NCI-H526 treated with DMSO at 0.1 percent for 48 hours (cell line): Measurements from ENCODE around the gene FADS3.

Experiments used
- DNase-seq: peaks from one replicate; lab custom pipeline; 2025; lab: John Stamatoyannopoulos, UW

FADS3 gene

DNA sequence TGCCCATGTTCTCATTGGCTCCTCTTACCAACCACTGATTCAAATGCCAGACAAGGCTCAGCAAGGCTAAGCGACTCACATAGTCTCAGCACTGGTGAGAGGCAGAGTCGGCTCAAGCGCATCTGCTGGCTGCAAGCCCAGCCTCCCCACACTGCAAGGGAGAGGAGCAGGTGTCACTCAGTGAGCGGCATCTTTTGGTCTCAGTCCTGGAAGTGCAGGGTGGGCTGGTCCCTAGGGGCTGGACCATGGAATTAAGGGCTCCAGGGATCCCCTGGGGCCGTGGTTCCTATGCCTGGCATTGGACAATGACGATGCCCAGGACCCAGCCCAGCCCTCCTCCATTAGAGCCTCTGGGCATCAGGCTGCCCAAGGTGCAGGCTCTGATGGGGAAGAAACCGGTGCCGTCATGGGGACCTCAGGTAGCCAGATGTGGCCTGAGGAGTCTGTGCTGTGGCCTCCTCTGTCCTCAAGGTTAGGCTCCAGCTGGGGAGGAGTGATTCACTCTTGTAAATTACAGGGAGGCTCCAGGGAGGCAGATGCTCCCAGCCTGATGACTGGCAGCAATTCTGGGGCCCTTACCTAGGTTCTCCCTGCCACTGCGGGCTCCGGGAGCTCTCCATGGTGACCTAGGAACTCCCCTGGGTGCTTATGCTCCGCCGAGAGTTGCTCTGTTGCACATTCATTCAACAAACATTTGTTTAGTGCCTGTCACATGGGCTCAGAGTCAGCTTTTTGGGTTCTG, 35.2 kb downstream of the FADS3 start:
- DNase-seq: no peak

DNA sequence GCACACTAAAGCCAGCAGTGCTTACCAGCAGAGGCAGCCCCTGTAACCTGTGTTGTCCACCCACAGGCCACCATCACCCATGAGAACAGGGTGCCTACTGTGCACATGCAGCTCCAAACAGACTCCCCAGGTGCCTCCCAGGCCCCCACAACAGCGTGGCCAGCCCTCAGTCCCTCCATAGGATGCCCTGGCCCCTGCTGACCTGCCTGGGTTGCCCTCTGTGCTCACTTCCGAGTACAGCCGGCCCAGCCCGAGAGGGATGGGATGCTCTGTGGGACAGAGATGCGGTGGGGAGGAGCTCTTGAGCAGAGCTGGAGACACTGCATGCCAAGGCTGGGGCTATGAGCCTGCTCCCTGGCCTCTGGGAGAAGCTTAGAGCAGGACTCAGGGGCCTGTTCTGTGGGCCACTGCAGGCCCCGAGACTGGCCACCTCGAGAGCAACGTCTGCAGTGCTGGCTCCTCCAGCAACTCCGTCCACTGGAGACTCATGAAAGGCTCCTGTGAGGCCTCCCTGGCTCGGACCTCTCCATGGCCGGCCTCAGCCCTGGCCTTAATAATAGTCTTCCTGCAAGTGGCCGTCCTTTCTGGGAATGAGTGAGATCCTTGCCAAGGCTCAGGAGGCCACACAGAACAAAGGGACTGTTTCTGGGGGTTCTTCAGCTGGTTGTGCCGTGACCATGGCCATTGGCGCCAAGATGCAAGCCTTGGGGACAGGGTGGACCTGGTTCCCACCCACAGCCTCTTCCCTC, 36.2 kb downstream of the FADS3 start:
- DNase-seq: no peak

DNA sequence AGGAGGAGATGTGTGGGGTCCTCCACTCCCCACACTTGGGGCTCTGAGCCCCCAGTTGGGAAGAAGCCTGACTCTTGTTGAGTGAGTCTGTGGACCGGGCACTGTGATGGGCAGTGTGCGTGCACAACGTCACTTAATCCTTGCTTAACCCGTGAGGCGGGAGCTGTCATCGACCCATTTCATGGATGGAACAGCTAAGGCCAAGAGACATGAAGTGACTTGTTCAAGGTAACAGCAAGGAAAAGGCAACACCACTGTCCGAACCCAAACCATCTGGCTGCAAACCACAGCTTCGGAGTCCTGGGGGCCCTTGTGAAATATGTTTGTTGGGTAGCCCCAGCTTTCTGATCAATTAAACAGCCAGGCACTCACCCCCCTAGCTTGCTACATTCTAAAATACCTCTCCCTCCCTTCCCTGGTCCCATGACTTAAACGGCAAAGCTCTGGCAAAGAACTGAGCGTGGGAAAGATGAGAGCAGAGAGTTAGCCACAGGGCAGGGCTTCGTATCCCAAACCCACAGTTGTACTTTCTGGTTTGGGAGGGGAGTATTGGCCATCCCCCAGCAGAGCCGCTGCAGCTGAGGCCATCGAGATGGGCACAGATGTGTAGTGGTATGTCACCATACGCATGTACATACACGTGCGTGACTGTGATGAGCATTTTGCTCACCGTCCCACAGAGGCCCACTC, 37.0 kb downstream of the FADS3 start:
- no peak for DNase-seq

DNA sequence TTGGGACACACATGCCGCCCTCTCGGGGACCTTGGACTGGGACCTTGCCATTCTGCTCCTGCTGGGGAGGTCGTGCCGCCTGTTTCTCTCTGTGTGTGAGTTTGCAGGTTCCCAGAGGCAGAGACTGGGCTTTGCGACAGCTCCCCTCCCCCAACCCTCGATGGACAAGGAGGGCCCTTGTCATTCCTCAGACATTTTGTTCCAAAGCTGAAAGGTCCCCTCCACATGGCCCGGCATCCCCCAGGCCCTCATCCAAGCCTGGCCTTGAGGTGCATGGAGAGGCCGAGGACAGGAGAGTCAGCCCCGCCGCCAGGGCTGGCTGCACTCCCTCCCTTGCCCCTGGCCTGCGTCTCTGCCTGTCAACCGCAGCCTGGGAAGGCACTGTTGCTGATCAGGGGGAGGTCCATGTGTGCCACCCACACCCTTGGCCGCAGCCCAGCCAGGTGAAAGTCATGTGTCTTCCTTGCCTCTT, 37.6 kb downstream of the FADS3 start:
- no peak for DNase-seq

DNA sequence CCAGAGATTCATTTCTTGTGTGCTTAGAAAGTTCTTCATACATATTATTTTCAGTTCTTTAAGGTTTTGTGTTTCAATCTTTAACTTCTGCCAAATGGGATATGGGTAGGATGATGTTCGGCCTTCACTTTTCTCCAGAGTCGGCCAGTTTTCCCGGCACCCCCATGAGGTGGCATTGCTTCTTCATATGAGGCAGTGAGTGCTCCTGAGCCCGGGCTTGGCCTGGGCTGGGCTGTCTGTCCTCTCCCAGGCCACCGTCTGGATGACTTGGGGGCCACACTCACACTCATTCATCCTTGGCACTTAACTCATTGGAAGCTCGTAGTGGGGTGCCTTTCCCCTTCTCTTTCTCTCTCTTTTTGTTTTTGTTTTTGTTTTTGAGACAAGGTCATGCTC, 39.4 kb downstream of the FADS3 start:
- no peak for DNase-seq

DNA sequence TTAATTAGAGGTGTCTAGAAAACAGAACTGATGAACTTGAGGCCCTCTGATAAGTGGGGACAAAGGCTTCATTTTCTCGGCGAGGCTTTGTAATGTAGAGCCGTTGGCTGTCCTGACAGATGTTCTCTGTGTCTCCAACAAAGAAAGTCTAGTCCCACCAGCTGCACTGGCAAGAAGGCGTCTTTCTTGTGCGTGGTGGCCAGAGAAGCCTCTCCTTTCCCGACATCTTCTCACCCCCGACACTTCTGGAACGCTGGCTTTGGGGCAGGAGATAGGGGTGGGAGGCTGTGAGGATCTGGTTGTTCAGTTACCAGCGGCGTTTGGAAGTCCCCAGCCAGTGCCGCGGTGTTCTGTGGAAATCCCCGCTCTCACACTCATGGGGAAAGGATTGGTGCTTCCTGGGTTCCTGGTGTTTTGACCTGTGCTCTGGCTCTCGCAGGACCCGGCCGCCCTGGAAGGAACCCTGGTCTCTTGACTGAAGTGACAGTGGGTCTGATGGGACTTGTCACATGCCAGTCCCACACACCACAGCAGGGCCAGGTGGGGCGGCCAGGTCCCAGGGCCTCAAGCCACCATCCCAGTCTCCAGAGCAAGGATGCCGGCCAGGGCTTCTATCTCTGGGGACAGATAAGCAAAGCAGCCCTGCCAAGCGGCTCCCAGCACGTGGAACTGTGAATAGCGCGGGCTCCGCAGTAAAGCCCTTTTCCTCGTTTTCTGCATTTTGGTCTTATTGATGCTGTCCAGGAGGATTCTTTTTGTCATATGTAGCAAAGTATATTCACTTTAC, 40.0 kb downstream of the FADS3 start:
- DNase-seq: no peak

DNA sequence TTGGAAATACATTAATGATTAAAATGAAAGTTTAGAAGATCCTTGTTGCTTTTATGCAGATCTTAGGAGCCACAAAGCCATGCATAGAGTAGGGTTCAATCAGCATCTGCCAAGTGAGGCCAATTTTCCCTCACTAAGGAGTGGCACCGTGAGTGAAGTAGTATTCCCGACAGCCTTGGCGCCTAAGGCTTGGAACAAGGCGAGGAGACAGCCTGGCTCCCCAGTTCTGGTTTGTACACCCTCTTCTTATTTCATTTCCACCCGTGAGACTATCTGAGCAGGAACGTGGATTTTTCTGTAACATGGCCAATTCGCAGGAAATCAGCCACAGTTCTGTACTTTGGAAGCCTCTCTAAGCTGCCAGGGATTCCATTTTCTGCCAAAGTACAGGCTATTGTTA, 40.7 kb downstream of the FADS3 start:
- no peak for DNase-seq

DNA sequence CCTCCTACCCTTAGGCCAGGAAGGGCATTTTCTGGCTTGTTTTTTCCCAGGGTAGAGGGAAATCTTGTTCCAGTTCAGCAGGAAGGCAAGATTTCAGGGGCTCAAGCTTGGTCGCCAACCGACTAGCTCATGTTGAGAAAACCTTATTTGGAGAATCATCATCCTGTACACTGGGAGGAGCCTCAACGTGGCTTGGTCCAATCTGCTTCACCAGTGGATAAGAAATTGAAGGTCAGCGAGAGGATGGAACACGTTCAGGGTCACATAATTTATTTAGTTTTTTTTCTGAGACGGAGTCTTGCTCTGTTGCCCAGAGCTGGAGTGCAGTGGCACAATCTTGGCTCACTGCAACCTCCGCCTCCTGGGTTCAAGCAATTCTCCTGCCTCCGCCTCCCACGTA, 42.7 kb downstream of the FADS3 start:
- DNase-seq: no peak

DNA sequence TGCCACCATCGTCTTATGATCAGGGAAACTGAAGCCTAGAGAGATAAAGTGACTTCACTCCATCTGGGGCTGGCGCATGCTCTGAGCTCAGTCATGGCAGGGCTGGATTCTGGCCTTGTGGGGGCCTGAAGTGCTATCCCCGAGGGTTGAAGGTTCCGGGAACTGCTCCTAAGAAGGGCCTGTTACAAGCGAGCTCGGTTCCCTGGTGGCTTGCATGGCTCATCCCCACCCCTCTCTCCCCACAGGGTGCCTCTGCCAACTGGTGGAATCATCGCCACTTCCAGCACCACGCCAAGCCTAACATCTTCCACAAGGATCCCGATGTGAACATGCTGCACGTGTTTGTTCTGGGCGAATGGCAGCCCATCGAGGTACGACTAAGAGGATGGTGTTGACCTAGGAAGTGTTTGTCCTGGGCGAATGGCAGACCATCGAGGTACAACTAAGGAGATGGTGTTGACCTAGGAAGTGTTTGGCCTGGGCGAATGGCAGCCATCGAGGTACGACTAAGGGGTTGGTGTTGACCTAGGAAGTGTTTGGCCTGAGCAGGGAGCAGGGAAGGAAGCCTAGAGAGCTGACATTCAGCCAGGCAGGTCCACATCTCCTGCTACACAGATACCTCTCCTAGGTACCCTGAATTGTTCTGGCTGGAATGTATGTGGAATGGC, 43.3 kb downstream of the FADS3 start:
- DNase-seq: no peak

DNA sequence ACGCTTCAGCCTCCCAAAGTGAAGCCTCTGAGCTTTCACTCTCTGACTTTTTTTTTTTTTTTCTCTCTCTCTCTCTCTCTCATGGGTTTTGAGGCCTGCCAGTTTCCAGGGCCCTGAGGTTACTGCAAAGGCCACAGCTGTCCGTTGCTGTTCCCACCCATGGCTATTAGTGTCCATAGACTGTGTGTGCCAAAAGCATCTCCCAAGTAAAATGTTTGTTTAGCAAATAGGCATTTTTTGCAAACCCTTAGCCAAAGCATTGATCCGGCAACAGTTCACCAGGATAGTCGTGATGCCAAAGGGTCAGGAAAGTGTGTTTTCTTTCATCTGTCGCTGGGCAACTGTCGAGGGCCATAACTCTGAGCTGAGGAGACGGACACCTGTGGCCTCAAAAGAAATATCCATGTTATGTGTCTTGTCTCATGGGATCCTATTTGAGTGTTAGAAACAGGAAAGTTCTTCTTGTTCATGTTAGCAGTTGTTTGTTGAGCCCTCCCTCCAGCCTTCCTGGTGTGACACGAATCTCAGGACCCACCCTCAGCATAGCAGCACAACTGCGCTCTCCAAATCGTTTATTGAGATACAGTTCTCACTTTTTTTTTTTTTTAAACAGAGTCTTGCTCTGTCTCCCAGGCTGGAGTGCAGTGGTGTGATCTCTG, 44.9 kb downstream of the FADS3 start:
- DNase-seq: no peak

DNA sequence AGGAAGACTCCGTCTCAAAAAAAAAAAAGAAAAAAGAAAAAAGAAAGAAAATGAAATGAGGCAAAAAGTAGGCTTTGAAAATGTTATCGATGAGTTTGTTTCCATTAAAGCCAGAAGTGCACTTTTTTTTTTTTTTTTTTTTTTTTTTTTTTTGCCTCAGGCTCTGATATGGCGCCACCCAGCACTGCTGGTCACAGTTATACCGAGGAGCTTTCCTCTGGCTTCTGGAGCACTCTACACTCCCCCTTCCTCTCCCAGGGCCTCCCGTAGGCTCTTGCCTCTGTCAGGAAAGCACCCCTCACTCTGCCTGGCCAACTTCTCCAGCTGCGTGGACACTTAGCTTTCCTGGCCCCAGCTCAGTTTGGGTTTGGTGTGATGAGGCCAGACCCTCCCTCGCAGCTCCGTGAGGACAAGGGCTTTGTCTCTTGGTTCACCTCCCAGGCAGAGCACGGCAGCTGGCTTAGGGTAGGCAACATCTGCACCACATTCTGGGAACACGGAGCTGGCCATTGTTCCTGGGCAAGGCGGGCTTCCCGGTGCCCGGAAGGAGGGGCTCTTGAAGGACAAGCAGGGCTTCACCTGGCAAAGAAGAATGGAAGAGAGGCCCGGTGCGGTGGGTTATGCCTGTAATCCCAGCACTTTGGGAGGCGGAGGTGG, 46.3 kb downstream of the FADS3 start:
- no peak for DNase-seq

DNA sequence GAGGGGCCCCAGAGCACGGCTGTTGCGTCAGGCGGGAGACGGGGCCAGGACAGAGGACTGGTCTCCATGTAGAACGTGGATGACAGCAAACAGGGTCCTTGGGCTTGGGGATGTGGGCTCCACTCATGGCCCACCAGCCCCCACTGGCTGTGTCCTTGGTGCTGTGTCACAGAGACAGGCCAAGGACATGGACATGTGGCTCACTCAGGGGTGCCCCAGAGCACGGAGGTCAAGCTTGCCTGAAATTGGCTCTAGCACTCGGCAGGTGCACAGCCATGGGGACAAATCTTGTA, 48.9 kb downstream of the FADS3 start:
- no peak for DNase-seq

DNA sequence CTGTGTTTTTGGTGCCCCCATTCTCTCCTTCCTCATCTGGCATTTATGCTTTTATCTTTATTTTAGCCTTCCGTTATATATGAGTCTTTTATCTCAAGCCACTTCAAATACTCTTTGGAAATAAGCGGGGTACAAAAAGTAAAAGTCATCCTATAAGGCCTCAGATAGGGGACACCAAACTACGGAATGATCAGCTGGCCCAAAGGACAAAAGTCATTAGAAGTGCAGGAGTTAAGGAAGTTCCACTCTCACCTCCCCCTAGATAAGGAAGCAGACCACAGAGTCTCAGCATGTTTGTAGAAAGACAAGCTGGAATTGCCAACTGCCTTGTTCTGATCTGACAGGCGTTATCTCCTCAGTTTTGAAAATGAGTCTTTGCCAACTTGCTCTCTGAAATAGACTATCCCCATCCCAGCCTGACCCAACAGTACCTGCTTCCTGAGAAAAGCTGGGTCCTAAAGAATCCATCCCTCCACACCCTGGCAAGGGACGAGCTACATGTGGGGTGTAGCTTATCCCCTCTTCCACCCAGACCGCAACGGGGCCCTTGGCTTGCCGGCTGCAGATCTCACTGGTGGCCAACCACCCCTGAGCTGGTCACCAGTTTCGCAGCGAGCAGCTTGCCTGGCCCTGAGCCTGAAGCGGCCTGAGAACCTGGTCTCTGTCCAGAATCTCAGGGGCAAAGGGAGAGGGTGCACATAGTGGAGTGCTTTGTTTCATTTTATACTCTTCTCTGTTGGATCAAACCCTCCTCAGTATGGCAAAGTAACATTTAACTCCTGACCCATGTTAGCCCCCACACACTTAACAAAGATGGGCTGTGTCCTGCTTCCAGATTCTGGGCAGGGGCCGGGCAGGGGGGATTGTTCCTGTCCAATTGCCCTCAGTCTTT, 49.5 kb downstream of the FADS3 start:
- no peak for DNase-seq

DNA sequence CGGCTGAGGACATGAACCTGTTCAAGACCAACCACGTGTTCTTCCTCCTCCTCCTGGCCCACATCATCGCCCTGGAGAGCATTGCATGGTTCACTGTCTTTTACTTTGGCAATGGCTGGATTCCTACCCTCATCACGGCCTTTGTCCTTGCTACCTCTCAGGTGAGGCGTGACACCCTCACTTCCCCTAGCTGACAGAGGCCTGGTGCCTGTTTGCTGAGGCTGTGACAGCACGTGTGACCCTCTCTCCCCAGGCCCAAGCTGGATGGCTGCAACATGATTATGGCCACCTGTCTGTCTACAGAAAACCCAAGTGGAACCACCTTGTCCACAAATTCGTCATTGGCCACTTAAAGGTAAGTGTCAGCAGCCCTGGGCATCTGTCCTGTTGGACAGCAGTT, 51.0 kb downstream of the FADS3 start:
- DNase-seq: no peak

DNA sequence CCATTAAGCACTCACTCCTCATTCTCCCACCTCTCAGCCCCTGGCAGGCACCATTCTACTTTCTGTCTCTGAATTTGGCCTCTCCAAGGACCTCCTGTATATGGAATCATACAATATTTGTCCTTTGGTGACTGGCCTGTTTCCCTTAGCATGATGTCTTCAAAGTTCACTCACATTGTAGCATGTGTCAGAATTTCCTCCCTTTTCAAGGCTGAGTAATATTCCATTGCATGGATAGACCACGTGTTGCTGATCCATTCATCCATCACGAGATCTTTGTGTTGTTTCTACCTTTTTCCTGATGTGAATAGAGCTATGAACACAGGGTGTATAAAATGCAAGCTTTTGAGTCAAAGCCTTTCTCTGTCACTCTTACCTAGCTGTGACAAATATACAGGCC, 51.6 kb downstream of the FADS3 start:
- DNase-seq: no peak

DNA sequence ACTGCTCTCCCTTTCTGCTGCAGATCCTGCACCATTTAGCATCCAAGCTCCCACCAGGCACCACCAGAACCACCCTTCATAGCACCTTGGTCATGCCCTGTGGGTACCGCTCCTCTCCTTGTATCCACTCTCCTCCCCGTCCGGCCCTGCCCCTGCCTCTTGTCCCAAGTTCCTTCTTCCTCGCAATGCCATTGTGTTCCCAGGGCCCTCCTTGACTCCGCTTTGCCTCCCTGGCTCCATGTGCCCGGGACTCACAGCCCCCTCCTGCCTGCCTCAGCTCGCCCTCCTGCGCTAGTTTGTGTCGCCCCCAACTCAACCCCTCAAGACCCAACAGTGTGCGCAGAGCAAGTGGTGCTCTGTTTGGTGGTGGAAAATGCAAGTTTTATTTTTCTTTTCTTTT, 52.4 kb downstream of the FADS3 start:
- no peak for DNase-seq

DNA sequence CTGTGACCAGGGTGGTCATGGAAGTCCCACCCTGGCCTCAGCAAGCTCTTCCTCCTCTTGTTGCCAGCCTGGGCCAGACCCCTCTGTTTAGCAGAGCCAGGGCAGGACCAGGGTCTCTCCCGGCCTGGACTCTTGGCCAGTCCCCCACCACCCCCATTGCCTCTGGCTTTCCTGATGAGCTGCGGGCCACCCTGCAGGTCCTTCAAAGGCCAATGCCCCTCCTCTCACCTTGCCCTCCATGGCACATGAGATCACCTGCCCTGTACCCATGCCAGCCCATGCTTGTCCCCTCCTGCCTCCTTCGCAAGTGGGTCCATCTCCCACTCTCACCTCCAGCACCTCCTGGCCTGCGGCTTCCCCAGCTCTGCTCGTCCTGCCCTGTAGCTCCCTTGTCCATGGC, 52.8 kb downstream of the FADS3 start:
- no peak for DNase-seq

DNA sequence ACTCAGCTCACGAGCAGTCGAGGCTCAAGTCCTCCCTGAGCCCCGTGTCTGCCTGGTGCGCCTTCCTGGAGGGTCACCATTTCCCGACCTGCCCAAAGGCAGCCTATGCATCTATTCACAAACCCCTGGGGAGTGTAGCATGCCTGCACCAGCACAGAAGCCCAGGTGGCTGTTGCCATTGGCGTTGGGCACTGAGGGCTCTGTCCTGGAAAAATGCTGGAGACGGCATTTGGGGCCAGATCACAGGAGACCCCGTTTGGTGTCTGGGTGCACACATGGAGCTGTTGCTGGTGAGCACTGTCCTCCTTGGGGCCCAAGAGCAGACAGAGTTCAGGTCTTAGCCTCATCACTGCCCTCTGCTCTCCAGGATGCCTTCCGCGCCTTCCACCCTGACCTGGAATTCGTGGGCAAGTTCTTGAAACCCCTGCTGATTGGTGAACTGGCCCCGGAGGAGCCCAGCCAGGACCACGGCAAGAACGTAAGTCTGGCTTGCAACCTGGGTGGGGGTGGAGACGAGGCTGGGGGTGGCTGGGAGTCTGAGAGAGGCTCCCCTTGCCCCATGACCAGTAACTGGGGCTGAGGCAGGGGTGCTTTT, 53.8 kb downstream of the FADS3 start:
- no peak for DNase-seq

DNA sequence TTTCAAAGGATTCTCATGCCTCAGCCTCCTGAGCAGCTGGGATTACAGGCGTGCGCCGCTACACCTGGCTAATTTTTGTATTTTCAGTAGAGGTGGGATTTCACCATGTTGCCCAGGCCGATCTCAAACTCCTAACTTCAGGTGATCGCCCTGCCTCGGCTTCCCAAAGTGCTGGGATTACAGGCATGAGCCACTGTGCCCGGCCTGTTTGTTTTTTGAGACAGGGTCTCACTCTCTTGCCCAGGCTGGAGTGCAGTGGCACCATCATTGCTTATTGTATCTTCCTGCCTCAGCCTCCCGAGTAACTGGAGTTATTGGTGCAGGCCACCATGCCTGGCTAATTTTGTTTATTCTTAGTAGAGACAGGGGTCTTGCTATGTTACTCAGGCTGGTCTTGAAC, 55.2 kb downstream of the FADS3 start:
- no peak for DNase-seq
